HL-60 (cell line): ENCODE results near the gene MYO1D.

Source experiments
- CTCF ChIP-seq: IDR thresholded peaks from one replicate; pipeline ENCODE4 v1.5.1; 2011; ENCODE audit warnings: low read length, control low read depth, inconsistent platforms; ENCODE audit not compliant: insufficient read depth
- POLR2AphosphoS5 ChIP-seq: IDR thresholded peaks from 2 replicates; pipeline ENCODE4 v1.6.1; 2012; ENCODE audit warnings: low read depth
- SPI1 ChIP-seq: IDR thresholded peaks from 2 replicates; pipeline ENCODE4 v1.6.1; 2012; ENCODE audit warnings: low read depth, mild to moderate bottlenecking, borderline replicate concordance

GRCh38 chr17:32903774-32904673 is 27.1 kb upstream of the MYO1D start:
- no peak for TF ChIP-seq POLR2AphosphoS5
- no peak for TF ChIP-seq CTCF
- TF ChIP-seq SPI1 = no peak
